Eye (tissue), 1 donor: Measurements from ENCODE around the gene PPP1R27.
A peak's percentile ranks its signal among the peaks of the same experiment; 100 is the strongest.

Source experiments
- DNase-seq: peaks from one replicate; pipeline ENCODE4 v3.0.0-alpha.2; 2015

Gene PPP1R27

GRCh38 chr17:81803728-81804558 lies 30.9 kb downstream of the PPP1R27 start, which contains the start of gene GCGR:
TSS of gene GCGR (plus strand) at chr17:81804150. CDS start at chr17:81809019, 4,869 bp downstream.
- DNase-seq: peak; percentile 33

- no peak for DNase-seq
Measured at GRCh38 chr17:81802856-81803643, 31.8 kb downstream of the PPP1R27 start.

- no peak for DNase-seq
Measured at GRCh38 chr17:81802048-81802758, 32.6 kb downstream of the PPP1R27 start.

- DNase-seq: no peak
Measured at GRCh38 chr17:81801327-81801726, 33.5 kb downstream of the PPP1R27 start.

- DNase-seq: no peak
Measured at GRCh38 chr17:81794509-81794908, 40.3 kb downstream of the PPP1R27 start.

GRCh38 chr17:81794074-81794476 lies 40.8 kb downstream of the PPP1R27 start:
- no peak for DNase-seq

- DNase-seq: no peak
Measured at GRCh38 chr17:81792675-81793615, 41.9 kb downstream of the PPP1R27 start.
